ENCODE measurements around the gene TMEM255B.
A peak's percentile ranks its signal among the peaks of the same experiment; 100 is the strongest.

TMEM255B gene

DNA sequence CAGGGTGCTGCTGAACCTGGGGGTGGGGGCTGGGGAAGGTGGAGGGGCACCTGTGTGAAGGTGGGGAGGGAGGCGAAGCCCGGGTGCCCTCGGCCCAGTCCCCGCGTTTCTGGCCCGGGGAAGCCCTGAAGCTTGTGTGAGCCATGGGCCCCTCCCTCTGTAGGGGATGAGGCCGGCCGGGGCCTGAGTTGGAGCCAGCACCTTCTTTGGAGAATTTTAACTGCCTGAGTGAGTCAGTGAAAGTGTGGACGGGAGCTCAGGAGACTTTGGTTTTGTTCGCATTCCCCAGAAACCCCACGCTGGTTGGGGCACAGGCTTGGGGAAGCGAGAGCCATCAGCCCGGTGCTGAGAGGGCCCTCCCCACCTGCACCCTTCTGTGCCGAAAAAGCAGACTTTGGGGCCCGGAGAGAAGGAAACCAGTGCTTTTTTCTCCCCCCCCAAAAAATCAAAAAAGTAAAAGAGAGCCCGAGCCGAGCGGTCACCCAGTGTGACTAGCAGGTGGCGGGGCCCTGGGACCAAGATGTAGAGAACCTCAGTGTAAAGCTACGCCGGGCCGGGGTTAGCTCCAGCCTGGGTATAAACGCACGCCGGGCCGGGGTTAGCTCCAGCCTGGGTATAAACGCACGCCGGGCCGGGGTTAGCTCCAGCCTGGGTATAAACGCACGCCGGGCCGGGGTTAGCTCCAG lies 45.1 kb downstream of the TMEM255B start:
- DNase-seq (ENCODE audit: low spot score) = no peak

- DNase-seq (ENCODE audit: low spot score) = no peak
Measured at GRCh38 chr13:113804703-113805430, 45.8 kb downstream of the TMEM255B start.

- no peak for DNase-seq (ENCODE audit: low spot score)
Measured at GRCh38 chr13:113805431-113806103, 46.5 kb downstream of the TMEM255B start.

DNA sequence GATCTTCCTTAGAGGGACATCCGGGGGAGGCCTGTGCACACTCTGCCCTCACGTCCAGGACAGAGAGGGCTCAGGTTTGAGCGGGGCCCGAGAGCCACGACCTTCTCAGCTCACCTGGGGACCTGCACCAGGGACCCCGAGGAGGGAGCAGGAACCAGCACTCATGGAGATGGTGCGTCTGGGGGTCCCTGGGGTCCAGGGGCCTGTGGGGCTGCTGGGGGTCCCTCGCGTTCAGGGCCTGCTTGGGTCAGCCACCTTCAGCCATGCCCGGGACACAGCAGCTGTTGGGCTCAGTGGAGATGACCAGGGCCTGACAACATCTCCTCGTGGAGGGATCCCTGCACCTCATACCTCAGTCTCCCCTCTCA lies 47.1 kb downstream of the TMEM255B start:
- DNase-seq (ENCODE audit: low spot score) = no peak

GRCh38 chr13:113806526-113806925 lies 47.5 kb downstream of the TMEM255B start:
- DNase-seq (ENCODE audit: low spot score) = no peak

DNA sequence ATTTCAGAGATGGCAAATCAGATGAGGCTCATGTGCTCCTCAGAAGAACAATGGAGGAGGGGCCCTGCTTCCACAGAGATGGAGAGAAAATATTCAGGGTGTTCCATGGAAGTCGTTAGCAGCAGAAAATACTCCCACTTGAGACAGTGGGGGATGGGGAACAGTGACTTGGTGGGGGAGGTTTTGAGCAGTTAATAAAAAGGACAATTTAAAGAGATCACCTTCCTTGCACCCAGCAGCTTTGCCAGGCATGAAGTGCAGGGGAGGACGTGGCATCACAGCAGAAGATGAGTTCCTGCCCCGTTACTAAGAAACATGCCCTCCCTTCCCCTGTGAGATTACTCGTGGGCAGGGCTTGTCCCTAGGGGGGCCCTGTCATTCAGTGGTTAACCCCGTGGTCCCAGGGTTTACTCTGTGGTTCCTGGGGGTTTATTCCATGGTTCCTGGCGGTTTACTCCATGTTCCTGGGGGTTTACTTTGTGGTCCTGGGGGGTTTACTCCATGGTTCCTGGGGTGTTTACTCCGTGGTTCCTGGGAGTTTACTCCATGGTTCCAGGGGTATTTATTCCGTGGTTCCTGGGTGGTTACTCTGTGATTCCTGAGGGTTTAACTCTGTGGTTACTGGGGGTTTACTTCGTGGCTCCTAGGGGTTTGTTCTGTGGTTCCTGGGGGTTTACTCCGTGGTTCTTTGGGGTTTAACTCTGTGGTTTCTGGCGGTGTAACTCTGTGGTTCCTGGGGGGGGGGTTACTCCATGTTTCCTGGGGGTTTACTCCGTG lies 49.2 kb downstream of the TMEM255B start:
- DNase-seq (ENCODE audit: low spot score) = no peak

- no peak for DNase-seq (ENCODE audit: low spot score)
Measured at GRCh38 chr13:113809934-113810333, 50.9 kb downstream of the TMEM255B start.

DNA sequence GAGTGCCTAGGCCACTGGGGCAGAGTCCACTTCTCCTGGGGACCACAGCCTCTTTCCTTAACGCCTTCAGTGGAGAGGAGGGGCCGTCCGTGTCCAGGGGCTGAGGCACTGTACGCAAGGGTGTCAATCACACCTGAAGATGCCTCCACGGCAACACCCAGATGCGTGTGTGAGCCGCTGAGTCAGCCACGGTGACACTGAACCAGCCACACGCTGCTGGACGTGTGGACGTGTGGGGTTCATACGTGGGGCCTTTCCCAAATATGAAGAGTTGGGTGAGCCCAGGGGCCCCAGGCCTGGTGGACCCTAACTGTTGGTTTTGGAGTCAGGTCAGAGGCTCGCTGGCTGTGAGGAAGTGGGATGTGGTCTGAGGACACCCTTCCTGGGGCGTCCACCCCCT lies 51.6 kb downstream of the TMEM255B start:
- DNase-seq (ENCODE audit: low spot score) = no peak

DNA sequence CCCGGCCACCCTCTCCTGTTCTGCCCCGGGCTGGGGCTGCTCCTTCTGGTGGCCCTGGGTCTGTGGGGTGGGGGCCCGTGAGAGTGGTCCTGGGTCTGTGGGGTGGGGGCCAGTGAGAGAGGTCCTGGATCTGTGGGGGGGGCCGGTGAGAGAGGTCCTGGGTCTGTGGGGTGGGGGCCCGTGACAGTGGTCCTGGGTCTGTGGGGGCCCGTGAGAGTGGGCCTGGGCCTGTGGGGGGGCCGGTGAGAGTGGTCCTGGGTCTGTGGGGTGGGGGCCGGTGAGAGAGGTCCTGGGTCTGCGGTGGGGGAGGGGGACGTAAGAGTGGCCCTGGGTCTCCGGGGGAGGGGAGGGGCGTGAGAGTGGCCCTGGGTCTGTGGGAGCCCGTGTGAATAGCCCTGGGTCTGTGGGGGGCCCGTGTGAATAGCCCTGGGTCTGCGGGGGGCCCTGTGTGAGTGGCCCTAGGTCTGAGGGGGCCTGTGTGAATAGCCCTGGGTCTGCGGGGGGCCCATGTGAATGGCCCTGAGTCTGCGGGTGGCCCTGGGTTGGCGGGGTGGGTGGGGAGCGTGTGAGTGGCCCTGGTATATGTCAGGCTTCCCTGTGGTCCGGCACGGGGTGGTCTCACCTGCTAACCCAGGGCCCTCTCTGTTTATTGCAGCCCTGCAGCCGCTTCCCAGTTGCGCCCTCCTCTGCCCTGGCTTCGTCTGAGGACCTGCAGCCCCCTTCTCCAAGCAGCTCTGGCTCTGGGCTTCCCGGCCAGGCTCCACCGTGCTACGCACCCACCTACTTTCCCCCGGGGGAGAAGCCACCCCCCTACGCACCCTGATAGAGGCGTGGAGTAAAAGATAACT lies 52.3 kb downstream of the TMEM255B start:
- no peak for DNase-seq (ENCODE audit: low spot score)

DNA sequence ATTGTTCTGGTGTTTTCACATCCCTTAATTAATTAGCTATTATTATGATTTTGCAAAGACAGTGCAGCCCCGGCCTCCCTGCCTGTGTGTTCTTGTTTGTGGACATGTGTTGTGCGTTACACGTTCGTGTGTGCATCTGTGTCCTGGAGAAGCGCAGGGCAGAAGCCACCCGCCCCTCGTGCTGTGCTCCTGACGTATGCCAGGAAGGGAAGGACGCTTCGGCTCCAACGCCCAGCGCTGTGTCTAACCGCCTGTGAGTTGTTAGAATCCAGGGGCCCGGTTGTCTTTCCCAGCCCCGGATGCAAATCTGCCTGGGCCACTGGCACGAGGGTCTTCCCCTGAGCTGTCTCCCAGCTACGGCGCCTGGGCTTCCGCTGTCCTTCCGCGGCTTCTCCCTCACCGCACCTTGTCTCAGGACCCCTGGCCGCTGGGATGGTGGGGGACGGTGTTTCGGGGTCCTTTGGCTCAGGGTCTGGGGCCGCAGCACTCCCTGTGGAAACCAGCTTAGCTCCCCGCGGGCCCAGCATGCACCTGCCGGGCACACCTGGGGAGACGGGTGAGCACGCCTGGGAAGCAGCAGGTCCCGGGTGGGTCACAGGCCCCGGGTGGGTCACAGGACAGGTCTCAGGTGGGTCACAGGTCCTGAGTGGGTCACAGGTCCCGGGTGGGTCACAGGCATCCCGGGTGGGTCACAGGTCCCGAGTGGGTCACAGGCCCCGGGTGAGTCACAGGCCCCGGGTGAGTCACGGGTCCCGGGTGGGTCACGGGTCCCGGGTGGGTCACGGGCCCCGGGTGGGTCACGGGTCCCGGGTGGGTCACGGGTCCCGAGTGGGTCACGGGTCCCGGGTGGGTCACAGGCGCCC lies 53.4 kb downstream of the TMEM255B start:
- DNase-seq (ENCODE audit: low spot score) = no peak

- no peak for DNase-seq (ENCODE audit: low spot score)
Measured at GRCh38 chr13:113813070-113813748, 54.2 kb downstream of the TMEM255B start.

GRCh38 chr13:113813749-113814434 lies 54.9 kb downstream of the TMEM255B start:
- DNase-seq (ENCODE audit: low spot score) = no peak

GRCh38 chr13:113814435-113814821 lies 55.4 kb downstream of the TMEM255B start:
- no peak for DNase-seq (ENCODE audit: low spot score)

DNA sequence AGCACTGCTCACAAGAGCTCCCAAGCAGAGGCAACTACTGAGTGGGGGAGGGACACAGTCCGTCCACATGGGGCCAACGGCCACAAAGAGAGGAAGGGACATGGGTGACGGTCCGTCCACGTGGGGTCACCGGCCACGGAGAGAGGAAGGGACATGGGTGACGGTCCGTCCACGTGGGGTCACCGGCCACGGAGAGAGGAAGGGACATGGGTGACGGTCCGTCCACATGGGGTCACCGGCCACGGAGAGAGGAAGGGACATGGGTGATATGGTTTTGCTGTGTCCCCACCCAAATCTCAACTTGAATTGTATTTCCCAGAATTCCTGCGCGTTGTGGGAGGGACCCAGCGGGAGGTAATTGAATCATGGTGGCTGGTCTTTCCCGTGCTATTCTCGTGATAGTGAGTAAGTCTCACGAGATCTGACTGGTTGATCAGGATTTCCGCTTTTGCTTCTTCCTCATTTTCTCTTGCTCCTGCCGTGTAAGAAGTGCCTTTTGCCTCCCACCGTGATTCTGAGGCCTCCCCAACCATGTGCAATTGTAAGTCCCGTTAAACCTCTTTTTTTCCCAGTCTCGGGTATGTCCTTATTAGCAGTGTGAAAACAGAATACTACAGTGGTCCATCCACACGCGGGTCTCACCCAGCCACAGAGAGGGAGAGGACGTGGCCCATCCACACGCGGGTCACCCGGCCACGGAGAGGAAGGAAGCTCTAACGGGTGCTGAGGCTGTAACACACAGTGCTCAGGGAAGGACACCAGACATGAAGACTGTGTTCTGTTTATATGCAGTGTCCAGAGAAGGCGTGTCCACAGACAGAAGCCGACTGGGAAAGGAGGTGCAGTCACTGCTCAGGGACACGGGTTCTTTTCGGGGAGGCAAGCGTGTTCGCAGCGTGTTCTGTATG lies 56.4 kb downstream of the TMEM255B start:
- no peak for DNase-seq (ENCODE audit: low spot score)

GRCh38 chr13:113816254-113816929 lies 57.4 kb downstream of the TMEM255B start:
- no peak for DNase-seq (ENCODE audit: low spot score)

- peak; percentile 70 for DNase-seq (ENCODE audit: low spot score)
Measured at GRCh38 chr13:113816946-113817859, 58.2 kb downstream of the TMEM255B start.
